ENCODE data around the gene TBXAS1.

DNA sequence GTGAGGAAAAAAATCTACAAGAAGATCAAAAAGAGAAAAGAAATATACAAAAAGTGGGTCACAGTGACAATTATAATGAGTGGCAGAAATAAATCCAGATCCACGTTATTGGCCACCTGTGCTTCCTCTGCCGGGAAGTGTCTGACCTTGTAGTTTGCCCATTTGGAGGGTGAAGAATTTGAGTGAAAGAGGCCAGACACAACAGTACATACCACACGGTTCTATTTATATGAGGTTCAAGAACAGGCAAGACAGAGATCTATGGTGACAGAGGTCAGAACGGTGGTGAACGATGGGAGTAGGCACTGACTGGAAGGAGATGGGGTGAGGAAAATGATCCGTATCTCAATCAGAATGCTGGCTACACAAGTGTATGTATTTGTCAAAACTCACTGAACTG is 216.6 kb downstream of the TBXAS1 start:
- TF ChIP-seq CTCF (IDR thresholded peaks at IDR 0.05), result no peak
- TF ChIP-seq ZFX (IDR thresholded peaks at IDR 0.05; ENCODE audit: borderline replicate concordance), result no peak

Measured in 22Rv1 (cell line).